Stimulated activated CD4-positive, alpha-beta T cell treated with anti-CD3 and anti-CD28 coated beads, Interleukin-4, amount 100 ng/mL, for 24 hours (primary cell): ENCODE measurements around the gene MIB2.
A peak's percentile ranks its signal among the peaks of the same experiment; 100 is the strongest.
"Not testable (repeated sequence)": the region's sequence is repeated elsewhere in the genome, so short reads cannot be mapped to it uniquely, and the experiment has no call there.

ENCODE experiments used
- DNase-seq: peaks from one replicate; pipeline ENCODE4 v3.0.0-alpha.2; 2020

MIB2 gene

DNA sequence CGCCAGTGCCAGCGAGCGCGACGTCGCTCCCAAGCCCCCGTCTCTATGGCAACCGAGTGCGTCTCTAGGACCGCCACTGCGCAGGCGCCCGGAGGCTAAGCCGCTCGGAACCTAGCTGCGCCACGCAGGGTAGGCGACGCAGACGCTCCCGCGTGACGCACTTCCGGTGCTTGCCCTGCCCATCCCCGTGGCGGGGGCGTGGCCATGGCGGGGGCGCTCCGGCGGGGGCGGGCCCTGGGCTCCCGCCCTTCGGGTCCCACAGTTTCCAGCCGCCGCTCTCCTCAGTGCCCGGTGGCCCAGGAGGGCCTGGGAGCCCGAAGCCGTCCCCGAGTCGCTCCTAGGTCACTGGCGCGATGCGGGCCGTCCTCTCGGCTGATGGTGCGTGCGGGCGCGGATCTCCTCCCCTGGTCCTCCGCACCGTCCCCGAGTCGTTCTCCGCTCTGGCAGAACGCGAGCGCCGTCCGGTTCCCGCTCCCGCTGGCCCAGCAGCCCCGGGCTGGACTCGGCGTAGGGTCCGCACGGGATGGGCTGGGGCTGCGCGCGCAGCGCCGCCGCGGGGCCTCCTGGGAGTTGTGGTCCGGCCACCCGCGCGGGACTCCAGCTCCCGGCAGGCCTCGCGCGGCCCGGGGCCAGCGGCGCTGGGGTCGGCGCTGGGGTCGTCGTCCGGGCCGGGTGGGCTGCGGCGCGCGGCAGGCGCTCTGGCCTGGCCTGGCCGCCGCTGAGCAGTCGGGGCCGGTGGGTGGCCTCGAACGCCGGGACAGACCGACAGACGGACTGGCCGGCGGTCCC is at the start of gene MIB2:
Gene MIB2 (plus strand): TSS at position 245 of the 789 bp plus-strand sequence. CDS start 7,953 bp downstream, outside the sequence.
- DNase-seq, result peak; percentile 96

DNA sequence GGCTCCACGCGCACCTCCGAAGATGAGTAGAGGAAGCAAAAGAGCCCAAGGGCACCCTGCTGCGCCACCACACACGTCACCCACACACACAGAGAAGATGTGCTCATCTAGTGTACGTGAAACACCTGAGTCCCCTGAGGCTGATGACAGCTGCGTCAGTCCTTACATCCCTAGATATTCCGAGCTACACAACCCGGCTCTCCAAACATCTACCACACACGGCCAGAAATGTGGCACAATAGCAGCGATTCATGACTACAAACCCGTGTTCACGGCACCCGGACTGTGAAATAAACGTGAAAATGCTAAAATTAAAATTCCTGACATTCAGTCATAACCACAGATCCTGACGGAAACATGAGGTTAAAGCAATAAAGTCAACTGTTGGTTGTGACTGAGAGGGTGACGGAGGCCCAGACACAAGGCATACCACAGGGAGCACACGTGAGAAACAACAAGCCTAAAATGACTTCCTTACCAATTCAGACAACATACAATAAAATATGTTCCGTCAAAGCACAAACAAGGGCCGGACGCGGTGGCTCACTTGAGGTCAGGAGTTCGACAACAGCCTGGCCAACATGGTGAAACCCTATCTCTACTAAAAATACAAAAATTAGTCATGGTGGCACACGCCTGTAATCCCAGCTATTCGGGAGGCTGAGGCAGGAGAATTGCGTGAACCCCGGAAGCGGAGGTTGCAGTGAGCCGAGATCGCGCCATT is 48.0 kb upstream of the MIB2 start:
- DNase-seq, result no peak

DNA sequence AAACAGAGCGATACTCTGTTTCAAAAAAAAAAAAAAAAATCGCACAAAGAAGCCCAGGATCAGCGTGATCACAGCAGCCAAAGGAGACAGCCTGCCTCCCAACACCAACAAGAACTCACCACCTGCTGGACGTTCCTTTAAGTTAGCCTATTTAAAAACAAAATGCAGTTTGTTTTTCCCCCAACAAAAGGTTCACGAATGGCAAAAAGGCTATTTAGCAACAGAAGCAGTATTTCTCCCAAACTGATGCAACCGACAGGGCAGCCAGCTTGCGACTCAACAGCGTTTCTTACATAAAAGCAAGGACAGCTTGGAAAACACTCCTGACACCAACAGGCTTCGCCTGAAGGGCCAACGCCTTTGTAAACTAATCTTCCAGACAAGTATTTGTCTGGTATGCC is 47.4 kb upstream of the MIB2 start:
- no peak for DNase-seq

DNA sequence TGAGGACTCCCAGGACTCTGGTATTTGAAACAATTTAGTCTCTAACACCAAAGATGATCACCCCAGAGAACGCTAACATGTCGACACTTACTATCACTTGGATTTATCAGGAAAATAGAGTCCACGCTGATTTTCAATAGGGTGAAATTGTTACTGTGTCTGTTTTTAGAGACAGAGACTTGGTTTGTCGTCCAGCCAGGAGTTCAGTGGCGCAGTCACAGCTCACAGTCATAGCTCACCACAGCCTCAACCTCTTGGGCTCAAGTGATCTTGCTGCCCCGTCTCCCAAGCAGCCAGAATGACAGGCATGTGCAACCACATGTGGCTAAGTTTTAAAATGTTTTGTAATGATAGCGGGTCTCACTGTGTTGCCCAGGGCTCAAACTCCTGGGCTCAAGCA is 46.0 kb upstream of the MIB2 start:
- no peak for DNase-seq

DNA sequence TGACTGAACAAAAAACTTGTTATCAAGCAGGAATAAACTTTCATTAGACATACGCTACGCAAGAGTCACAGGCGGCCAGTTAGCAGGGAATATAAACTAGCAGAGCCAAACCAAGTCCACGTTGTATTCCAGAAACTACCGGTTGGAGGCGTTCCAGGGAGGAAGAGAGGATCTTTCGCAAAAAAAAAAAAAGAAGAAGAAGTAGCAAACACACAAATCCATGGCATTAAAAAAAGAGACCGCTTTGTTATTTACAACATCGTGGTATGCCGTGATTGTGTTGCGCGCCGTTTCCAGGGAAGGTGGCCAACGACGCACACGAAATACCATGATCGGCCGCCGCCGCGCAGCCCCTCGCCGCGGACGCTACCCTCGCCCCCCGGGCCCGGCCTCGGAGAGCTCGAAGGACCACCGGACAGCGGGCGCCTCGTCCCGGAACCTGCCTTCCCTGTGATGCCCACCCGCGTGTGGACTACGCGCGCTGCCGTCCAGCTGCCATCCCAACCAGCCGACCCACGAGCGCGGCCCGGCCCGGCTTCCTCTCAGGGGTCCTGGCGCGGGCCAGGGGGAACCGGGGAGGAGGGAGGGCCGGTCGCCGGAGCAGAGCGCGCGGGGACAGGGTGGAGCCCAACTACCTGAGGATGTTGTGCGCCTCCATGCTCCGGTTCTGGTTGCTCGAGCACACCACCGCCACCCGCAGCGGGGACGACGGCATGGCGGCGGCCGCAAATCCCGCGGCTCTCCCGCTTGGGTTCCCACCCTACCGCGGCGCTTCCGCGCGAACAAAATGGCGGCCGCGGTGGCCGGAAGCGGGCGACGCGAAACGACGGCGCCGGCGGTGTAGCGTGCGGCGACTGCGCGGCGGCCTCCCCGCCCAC is 41.2 kb upstream of the MIB2 start:
- peak; percentile 66 for DNase-seq

DNA sequence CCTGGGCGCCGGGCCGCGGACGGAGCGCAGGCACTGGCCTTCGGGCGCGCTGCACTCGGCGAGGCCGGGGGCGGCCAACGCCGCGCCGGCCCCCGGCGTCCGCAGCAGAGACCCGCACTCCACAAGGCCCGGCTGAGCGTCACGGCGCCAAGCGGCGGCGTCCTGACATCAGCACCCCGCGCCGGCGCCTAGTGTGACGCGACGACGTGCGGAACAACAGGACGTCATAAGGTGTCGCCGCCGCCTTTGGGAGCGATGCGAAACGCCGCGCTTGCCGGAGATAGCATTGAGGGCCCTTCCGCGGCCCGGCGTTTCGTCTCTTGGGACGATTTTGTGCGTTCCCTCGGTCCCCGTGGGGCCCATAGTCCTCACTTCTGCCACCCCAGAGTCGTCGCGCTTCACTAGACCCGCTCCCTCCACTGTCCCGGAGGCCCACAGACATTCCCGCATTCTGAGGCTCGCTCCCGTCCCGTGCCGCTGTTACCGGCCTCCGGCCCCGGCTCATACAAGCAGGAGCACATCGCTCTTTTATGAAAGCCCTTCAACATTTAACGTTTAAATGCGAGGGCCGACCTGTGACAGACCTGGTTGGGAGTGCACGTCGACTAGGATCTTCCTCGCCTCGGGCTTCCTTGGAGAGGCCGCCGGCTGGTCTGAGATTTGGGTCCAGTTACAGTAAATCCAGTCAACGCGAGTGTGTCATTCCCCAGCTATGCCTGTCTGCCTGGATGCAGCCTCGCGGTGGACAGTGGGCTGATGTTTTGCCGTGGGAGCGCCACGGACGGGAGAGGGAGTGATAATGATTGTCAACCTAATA is 40.4 kb upstream of the MIB2 start, which contains the start of gene SSU72:
Gene SSU72 (minus strand): TSS at position 143 of the 817 bp plus-strand sequence. CDS start 306 bp downstream, outside the sequence.
- DNase-seq, result peak; percentile 93

DNA sequence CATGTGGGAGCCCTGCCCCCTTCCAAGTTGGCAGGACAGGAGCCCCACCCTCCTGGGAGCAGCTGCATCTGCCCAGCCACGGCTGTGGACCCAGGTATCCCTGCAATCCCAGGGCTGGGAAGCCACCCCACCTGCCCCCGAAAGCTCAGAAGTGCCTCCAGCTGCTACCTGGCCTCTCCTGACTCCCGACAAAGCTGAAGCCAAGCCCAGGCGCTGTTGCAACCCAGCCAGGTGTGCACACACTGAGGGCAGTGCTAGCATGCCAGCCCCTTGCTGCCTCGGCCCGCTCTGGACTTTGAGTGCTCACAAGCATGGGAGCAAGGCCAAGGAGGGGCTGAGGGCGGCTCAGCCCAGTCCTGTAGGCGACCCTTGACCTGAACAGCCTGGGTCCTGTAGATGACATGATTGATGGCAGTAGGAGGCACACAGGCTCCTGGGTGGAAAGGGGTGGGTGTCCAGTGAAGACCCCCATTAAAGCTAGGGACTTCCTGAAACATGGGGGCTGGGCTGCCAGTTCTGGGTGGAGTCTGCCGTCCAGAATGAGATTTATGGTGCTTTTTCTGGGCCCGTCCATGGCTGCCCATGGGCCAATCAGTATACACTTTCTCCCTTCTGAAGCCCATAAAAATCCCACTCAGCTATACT is 37.8 kb upstream of the MIB2 start:
- no peak for DNase-seq

DNA sequence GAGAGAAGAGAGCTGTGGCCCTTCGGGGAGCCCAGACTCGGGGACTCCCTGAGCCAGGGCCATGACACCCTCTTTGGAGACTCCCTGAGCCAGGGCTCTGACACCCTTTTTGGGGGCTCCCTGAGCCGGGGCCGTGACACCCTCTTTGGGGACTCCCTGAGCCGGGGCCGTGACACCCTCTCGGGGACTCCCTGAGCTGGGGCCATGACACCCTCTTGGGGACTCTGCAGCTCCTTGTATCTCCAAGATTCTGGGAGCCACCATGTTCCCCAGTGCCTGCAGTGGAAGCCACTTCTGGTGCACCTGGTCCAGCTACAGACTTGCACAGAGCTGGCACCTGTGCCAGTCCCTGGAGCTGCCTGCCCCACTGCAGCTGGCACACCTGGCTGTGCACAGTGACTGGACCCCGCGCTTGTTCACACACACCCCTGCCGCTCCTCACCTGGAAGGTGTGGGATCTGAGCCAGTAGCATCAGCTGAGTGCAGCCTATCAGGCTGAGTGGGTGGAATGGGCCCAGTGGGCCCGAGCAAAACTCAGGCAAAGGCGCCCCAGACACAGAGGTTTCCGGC is 36.8 kb upstream of the MIB2 start:
- no peak for DNase-seq

DNA sequence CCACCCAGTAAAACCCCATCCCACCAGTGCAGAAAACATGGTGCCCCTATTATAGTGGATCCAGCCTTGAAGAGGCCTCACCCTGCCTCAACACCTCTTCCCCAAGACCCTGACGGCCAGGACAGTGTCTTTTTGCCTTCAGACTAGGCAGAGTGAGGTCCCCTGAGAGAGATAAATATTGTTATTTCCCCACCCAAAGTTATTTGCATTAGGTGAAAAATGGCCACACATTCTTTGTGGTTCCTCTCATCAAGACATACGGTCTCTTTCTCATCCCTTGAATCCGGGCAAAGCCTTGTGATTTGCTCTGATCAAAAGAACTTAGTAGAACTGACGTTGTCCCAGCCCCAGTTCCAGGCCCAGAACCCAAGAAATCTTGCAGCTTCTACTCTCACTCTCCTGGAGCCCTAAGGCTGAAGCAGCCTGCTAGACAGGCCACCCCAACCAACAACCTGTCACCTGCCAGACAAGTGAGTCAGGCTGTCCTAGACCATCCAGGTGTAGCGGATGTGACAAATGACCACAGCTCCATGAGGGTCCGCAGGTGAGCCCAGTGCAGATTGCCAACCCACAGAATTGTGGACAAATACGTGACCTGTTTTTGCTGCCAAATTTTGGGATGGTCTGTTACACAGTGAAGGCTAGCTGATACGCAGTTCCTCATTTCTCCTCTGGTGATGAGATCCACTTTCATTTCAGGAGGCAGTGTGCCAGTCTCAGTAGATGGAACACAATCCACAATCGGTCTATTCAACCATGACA is 32.5 kb upstream of the MIB2 start:
- no peak for DNase-seq

DNA sequence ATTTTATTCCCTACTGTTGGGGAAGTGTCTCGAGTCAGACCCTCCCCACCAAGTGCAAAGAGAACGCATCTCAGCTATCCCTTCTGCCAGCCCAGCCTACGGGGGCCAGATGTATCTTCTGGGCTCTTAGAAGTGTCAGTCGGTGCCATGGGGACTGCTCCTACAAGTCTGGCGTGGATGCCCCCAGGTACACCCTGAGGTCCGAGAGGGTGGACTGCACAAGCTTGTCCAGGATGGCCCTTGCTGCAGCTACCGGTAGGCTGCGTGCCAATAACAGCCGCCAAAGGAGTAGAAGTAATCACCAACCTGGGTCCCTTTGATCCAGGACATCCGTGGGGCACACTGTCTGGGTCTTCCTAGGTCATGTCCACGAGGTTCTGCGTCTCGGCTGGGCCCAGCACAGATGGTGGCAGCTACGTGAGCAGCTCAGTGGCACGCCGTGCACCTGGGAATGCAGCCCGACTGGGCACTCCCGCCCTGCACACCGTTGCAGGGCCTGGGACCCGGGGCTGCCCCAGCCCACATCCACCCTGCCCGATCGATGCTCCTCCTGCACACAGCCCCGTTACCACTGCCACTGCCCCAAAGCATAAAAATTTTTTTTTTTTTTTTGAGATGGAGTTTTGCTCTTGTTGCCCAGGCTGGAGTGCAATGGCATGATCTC is 31.8 kb upstream of the MIB2 start:
- no peak for DNase-seq

DNA sequence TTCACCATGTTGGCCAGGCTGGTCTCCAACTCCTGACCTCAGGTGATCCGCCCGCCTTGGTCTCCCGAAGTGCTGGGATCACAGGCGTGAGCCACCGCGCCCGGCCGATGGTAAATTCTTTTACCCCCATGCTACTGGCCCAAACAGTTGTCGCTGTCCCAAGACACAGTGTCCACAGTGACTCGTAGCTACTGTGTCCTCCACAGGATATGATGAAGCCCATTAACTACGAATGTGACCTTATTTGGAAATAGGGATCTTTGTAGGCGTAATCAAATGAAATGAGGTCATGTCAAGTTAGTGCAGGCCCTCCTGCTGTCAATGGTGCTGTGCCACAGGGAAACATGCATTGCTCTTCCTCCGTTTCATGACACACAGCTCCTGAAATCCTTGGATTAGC is 23.8 kb upstream of the MIB2 start:
- no peak for DNase-seq

DNA sequence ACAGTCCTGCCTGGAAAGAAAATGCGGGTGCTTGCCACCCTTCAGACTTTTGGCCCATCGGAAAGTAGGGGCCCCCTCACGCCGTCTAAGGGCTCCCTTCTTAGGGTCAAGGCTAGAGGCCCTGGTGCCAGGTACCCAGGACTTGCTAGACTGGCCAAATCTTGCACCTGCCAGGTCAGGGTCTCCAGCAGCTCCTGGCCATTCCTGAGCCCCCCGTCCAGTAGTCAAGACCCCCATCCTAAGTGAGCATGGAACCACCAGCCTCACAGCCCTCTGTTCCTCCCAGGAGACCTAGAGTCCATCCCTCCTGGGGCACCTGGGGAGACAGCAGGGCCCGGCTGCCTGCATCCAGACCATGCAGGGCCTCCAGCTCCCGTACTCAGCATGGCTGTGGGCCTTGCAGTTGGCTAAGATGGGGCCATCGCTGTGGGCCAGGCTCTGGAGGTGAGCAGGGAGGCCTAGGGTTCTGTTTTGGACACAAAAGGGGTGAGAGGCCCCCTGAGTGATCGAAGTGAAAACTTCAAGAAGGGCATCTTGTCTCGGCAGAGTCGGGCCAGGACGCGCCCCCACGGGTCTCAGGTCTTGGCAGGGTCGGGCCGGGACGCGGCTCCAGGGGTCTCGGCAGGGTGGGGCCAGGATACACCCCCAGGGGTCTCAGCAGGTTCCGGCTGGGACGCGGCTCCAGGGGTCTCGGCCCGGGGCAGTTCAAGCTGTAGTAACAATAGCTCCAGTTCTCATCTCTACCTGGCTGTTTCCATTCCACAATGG is 21.3 kb upstream of the MIB2 start:
- no peak for DNase-seq

DNA sequence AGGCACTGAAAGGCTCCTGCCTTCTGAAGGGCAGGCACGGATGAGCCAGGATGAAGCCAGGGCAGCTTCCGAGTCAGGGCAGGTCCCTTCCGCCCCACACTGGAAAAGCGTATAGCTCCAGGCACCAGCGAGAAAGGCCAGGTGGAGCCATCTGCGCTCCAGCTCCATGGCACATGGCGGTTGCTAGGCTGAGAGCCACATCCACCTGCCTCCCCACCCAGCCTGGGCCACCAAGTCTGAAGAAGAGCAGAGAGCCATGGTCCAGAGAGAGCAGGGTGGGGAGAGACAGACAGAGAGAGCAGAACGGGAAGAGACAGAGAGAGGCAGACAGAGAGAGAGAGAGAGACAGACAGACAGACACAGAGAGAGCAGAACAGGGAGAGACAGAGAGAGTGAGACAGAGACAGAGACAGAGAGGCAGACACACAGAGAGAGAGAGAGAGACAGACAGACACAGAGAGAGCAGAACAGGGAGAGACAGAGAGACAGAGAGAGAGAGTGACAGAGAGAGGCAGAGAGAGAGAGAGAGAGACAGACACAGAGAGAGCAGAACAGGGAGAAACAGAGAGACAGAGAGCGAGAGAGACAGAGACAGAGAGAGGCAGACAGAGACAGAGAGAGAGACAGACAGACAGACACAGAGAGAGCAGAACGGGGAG is 20.6 kb upstream of the MIB2 start:
- DNase-seq, result no peak

DNA sequence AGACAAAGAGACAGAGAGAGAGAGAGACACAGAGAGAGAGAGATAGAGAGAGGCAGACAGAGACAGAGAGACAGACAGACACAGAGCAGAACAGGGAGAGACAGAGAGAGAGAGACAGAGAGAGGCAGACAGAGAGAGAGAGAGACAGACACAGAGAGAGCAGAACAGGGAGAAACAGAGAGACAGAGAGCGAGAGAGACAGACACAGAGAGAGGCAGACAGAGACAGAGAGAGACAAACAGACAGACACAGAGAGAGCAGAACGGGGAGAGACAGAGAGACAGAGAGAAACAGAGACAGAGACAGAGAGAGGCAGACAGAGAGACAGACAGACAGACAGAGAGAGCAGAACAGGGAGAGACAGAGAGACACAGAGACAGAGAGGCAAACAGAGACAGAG is 20.0 kb upstream of the MIB2 start:
- DNase-seq, result not testable (repeated sequence)

DNA sequence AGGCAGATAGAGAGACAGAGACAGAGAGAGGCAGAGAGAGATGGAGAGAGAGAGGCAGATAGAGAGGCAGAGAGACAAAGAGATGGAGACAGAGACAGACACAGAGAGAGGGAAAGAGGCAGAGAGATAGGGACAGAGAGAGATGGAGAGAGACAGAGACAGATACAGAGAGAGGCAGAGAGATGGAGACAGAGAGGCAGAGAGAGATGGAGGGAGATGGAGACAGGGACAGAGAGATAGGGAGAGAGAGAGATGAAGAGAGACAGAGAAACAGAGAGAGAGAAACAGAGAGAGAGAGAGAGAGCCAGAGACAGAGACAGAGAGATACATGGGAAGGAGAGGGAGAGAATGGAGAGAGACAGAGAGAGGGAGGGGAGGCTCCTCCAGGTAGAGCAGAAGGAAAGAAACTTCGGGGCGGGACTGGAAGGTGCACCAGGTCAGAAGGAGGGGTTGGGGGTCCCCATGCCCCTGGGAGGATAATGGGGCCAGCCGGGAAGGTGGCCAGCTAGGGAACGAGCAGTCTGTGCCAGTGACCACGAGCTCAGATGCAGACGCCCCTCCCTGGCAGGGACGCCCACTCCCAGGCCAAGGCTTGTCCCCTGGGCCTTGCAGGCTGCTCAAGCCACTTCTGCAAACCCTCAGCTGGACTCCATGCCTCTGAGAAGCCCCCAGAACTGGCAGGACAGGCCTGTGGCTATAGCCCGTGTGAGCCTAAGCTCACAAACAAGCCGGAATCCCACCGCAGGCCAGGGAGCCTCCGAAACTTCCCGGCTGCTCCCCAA is 18.6 kb upstream of the MIB2 start:
- no peak for DNase-seq

DNA sequence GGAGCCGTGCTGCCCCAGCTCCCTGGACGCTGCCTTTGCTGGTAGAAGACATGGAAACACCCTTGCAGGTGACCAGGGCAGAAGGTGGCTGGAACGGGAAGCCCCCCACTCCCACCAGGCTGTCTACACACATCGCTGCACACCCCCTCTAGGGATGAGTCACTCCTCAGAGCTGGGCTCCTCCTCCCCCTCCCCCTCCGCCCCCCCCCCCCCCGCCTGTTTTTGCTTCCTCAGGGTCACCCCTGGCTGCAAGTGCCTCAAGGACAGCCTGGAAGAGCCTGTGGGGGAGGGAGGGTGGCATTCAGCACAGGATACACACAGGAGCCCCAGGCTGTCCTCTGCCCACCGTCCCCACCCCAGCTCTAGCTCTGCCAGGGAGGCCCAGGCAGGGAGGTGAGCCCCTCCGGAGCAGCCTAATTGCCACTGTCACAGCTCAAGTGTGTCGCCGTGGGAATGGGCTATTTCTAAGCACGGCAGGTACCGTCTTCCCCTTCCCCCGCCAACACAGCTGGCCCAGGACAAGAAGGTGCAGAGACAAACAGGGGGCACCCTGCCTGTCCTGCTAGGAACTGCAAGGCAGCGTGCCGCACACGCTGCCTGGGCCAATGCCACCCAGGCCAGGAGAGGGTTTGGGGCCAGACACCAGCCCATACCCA is 17.9 kb upstream of the MIB2 start:
- DNase-seq, result no peak

DNA sequence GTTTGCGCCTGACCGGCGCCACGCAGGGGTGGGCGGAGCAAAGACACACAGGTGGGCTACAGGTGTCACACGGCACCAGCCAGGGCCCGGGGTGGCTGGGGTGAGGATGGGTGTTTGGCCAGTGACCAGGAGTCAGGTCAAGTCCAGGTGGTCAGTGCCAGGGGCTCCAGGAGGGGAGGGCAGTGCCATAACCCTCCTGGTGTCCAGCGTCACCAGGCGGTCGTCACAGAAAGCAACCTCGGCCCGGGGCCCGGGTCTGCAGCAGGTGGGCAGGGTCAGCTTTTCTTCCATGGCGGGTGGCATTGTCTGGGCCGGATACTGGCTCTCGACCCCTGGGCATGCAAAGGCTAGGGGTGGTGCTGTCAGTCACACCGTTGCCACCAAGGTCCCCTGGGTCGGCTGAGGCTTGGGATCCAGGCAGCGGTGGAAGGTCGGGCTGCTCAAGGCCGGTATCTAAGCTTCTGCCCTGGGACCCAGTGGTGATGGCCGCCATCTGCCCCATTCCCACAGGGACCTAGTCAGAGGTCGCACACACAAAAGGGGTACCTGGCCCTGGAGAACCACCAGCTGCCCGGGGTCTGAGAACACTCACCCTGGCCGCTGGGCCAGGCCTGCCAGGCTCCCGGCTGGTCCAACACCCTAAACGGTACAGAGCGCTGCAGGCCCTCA is 17.1 kb upstream of the MIB2 start:
- DNase-seq, result no peak
